Neural crest cell (in vitro differentiated cells): Measurements from ENCODE around the gene DRICH1. TPM values are rescaled to one million over a fixed set of nuclear protein-coding genes. Genes with fewer than 3 reads are reported as not detected.

ENCODE experiments used
- DNase-seq: peaks from one replicate; pipeline ENCODE4 v3.0.0; 2021; ENCODE audit warnings: low read depth, mixed read lengths, low spot score
- H3K27ac Mint-ChIP-seq: one replicate; pipeline ENCODE4 v1.8.0; 2021; ENCODE audit warnings: mild to moderate bottlenecking, mixed read lengths; ENCODE audit not compliant: unreplicated experiment
- H3K27me3 Mint-ChIP-seq: 2 replicates; pipeline ENCODE4 v1.8.0; 2021; ENCODE audit warnings: low read depth, mild to moderate bottlenecking, mixed read lengths
- H3K36me3 Mint-ChIP-seq: 2 replicates; pipeline ENCODE4 v1.8.0; 2021; ENCODE audit warnings: low read depth, mild to moderate bottlenecking, mixed read lengths
- H3K4me1 Mint-ChIP-seq: 2 replicates; pipeline ENCODE4 v1.8.0; 2021; ENCODE audit warnings: mixed read lengths
- H3K4me3 Mint-ChIP-seq: one replicate; pipeline ENCODE4 v1.8.0; 2021; ENCODE audit warnings: mild to moderate bottlenecking, mixed read lengths
- H3K9me3 Mint-ChIP-seq: 2 replicates; pipeline ENCODE4 v1.8.0; 2021; ENCODE audit warnings: mixed read lengths
- CTCF ChIP-seq: fragments of 200-600 bp; sonication (generic); conservative IDR thresholded peaks from 2 replicates; pipeline ENCODE4 v1.5.0; 2021; ENCODE audit warnings: antibody characterized with exemption, mild to moderate bottlenecking
- total RNA-seq: library from RNA; stranded (reverse); gene quantifications from 2 replicates; pipeline ENCODE4 v1.2.1, GENCODE V29; 2021

DRICH1 gene
- total RNA-seq, 1 donor from 2014 or later, result not detected

GRCh38 chr22:23591201-23591791, 40.8 kb downstream of the DRICH1 start:
- Mint-ChIP-seq H3K36me3 (no peaks in the 10 kb centered on the region), H3K27ac (no peak overlapping the region), H3K27me3 (peaks cover 9% of the 10 kb centered on the region), H3K4me3 (no peak overlapping the region), H3K9me3 (no peaks in the 10 kb centered on the region), H3K4me1 (peaks cover 6% of the 10 kb centered on the region)
- TF ChIP-seq CTCF, result peak; percentile 93
- DNase-seq, result peak; percentile 81

DNA sequence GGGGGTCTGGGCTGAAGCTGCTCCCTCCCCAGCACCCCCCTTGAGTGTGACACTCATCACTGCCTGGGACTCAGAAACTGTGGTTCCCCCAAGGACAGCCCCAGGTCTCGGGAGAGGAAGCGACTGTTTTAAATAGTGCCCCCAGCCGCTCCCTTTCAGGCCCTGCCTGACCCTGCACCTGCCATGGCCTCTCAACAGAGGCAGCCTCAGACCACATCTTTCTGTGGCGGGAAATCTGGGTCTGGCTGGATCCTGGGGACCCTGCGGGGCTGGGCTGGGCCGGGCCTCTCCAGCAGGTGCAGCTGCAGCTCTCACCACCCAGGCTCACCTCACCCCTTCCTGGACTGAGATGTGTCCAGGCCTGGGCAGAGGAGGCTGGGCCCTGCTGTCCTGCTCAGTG, 48.3 kb downstream of the DRICH1 start:
- Mint-ChIP-seq H3K27me3 (no peaks in the 10 kb centered on the region), H3K36me3 (no peaks in the 10 kb centered on the region), H3K4me1 (no peaks in the 10 kb centered on the region), H3K9me3 (no peaks in the 10 kb centered on the region), H3K4me3 (no peak overlapping the region), H3K27ac (no peak overlapping the region)
- no peak for DNase-seq
- TF ChIP-seq CTCF, result no peak

DNA sequence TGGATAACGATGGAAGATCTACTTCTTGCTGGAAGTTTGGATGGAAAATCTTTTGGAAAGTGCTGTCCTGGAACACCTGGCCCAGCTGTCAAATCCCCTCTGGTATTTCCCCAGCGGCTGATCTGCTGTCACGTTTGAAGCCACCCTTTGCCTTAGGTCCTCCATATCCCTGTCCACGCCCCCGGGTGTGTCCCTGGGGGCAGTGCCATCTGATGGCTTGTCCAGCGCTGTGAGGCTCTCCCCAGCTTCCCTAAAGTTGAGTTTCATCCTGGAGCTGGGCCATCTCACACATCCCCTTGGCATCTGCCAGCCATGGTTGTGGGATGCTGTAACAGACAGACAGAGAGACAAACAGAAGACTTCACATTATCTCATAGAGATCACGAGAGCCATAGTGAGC, 49.0 kb downstream of the DRICH1 start:
- H3K4me3 Mint-ChIP-seq, result no peak overlapping the region
- no peaks in the 10 kb centered on the region for H3K4me1 Mint-ChIP-seq
- TF ChIP-seq CTCF, result no peak
- no peaks in the 10 kb centered on the region for H3K36me3 Mint-ChIP-seq
- no peak overlapping the region for H3K27ac Mint-ChIP-seq
- no peak for DNase-seq
- H3K27me3 Mint-ChIP-seq, result no peaks in the 10 kb centered on the region
- H3K9me3 Mint-ChIP-seq, result no peaks in the 10 kb centered on the region

GRCh38 chr22:23581260-23581650, 50.9 kb downstream of the DRICH1 start:
- no peaks in the 10 kb centered on the region for H3K9me3 Mint-ChIP-seq
- no peaks in the 10 kb centered on the region for H3K4me1 Mint-ChIP-seq
- DNase-seq, result no peak
- H3K27me3 Mint-ChIP-seq, result no peaks in the 10 kb centered on the region
- H3K4me3 Mint-ChIP-seq, result no peak overlapping the region
- no peak for TF ChIP-seq CTCF
- H3K27ac Mint-ChIP-seq, result no peak overlapping the region
- no peaks in the 10 kb centered on the region for H3K36me3 Mint-ChIP-seq

DNA sequence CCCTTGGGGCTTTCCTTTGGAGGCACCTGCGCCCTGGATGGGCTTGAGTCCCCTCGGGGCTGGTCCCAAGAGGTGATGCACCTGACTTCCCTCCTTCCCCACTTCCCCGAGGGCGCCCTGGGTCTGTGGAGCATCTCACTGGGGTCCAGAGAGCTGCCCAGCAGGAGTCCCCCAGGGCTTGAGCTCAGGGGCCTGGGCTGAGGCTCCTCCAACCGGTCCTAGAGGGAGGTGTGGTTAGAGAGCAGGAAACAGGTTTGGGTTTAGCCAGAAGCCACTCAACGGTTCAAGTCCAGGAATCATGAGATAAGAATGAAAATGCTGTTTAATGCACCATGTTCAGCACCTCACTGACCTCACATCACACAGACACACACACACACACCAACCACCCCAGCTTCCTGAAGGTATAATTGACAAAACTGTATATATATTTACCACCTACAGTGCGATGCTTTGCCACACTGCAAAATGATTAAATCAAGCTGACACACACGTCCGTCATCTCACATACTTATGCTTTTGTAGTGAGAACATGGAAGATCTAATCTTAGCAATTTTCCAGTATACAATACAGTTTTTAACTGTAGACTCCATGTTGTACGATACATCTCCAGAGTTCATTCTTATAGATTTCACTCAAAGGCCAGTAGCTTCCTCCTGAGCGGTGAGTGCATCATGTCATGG, 51.4 kb downstream of the DRICH1 start:
- Mint-ChIP-seq H3K27ac (no peak overlapping the region), H3K27me3 (no peaks in the 10 kb centered on the region), H3K4me3 (no peak overlapping the region), H3K36me3 (no peaks in the 10 kb centered on the region), H3K4me1 (no peaks in the 10 kb centered on the region), H3K9me3 (no peaks in the 10 kb centered on the region)
- DNase-seq, result no peak
- TF ChIP-seq CTCF, result no peak
